ENCODE measurements around the gene OPN1MW3. TPM values are rescaled to one million over a fixed set of nuclear protein-coding genes. Genes with fewer than 3 reads are reported as not detected.

The OPN1MW3 gene
- polyA plus RNA-seq, 1 donor from 2014 or later = not detected

Other genes with a start within 250 kb of the OPN1MW3 start
- 1.4 and 6.8 TPM in 2 replicates for gene IRAK1, start 237.7 kb upstream of the OPN1MW3 start, polyA plus RNA-seq
- gene MECP2, start 159.9 kb upstream of the OPN1MW3 start, polyA plus RNA-seq = 14.5 and 36.1 TPM in 2 replicates
- not detected in 2 replicates for gene OPN1LW, start 113.3 kb upstream of the OPN1MW3 start, polyA plus RNA-seq
- not detected in 2 replicates for gene OPN1MW, start 75.0 kb upstream of the OPN1MW3 start, polyA plus RNA-seq
- gene OPN1MW2, start 37.8 kb upstream of the OPN1MW3 start, polyA plus RNA-seq = not detected in 2 replicates
- not detected in 2 replicates for gene TEX28, start 37.5 kb downstream of the OPN1MW3 start, polyA plus RNA-seq
- gene TKTL1, start 38.2 kb downstream of the OPN1MW3 start, polyA plus RNA-seq = 0.14 TPM in 1 of 2 replicates, not detected in the other
- gene FLNA, start 117.1 kb downstream of the OPN1MW3 start, polyA plus RNA-seq = 84.9 and 118 TPM in 2 replicates
- 67.9 and 86.3 TPM in 2 replicates for gene EMD, start 121.7 kb downstream of the OPN1MW3 start, polyA plus RNA-seq
- 3,689 and 3,975 TPM in 2 replicates for gene RPL10, start 140.8 kb downstream of the OPN1MW3 start, polyA plus RNA-seq
- 8.3 and 9.2 TPM in 2 replicates for gene DNASE1L1, start 151.7 kb downstream of the OPN1MW3 start, polyA plus RNA-seq
- gene TAFAZZIN, start 154.0 kb downstream of the OPN1MW3 start, polyA plus RNA-seq = 51.2 and 60.5 TPM in 2 replicates
- 126 and 159 TPM in 2 replicates for gene ATP6AP1, start 171.1 kb downstream of the OPN1MW3 start, polyA plus RNA-seq
- gene GDI1, start 179.6 kb downstream of the OPN1MW3 start, polyA plus RNA-seq = 370 and 415 TPM in 2 replicates
- gene FAM50A, start 186.6 kb downstream of the OPN1MW3 start, polyA plus RNA-seq = 68.3 and 90.4 TPM in 2 replicates
- gene PLXNA3, start 200.7 kb downstream of the OPN1MW3 start, polyA plus RNA-seq = 17.2 and 22.2 TPM in 2 replicates
- gene LAGE3, start 221.7 kb downstream of the OPN1MW3 start, polyA plus RNA-seq = 37.3 and 43.6 TPM in 2 replicates
- gene UBL4A, start 229.0 kb downstream of the OPN1MW3 start, polyA plus RNA-seq = 28.5 and 32.2 TPM in 2 replicates
- 2.7 and 6.0 TPM in 2 replicates for gene SLC10A3, start 233.0 kb downstream of the OPN1MW3 start, polyA plus RNA-seq